ENCODE data around the gene PROSER2.

PROSER2 gene

GRCh38 chr10:11869743-11870460 lies 46.7 kb downstream of the PROSER2 start:
- DNase-seq, result peak; percentile 7

DNA sequence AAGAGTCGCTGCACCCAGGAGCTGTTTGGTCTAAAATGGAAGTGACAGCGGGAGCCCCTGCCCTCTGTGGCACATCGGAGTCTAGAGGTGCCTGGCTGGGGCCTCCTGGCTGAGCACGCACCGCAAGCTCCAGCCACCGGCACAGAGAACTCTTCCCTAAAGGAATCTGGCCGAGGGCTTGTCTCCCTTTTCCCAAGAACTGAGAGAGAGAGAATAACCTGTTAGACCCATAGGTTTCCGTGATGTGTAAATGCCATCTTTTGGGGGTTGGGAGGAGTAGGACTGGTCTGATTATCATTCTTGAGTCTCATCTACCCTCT lies 47.3 kb downstream of the PROSER2 start:
- DNase-seq, result no peak

- DNase-seq, result no peak
Measured at GRCh38 chr10:11870900-11871400, 47.8 kb downstream of the PROSER2 start.

- DNase-seq, result no peak
Measured at GRCh38 chr10:11871466-11871865, 48.3 kb downstream of the PROSER2 start.

- peak; percentile 43 for DNase-seq
Measured at GRCh38 chr10:11874568-11875493, 51.7 kb downstream of the PROSER2 start.

DNA sequence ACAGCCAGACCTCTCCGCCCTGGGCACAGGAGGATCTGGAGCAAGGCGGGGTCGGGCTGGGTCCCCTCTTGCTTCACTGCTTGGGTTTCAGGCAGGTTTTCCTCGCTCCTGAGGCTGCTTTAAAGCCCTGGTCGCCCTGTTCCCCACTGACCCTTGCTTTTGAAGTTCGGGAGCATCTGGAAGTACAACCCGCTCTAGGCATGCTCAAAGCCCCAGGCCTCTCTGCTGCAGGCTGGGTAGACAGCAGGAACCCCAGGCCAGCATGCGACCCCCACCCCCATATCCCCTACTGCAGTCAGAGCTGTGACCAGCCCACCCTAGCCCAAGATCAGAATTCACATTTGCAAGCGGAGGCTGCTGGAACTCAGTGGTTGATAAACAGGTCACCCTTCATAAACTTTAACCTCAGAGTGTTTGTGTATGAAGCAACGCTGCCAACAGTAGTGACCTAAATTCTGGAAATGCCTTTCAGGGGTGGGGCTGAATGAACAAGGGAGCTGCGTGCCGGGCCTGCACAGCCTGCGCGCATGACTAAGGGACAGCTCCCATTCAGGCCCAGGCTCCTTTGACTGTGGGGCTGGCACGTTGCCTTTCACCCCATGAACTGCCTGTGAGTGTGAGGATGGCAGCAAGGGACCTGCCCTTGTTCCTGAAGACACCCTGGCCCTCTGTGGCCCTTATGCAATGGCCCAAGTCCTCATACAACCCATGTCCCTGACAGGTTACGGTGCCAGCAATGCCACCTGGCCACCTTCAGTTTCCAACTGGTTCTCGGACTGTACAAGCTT lies 52.5 kb downstream of the PROSER2 start:
- peak; percentile 86 for DNase-seq

GRCh38 chr10:11876324-11876723 lies 53.2 kb downstream of the PROSER2 start:
- DNase-seq, result no peak

DNA sequence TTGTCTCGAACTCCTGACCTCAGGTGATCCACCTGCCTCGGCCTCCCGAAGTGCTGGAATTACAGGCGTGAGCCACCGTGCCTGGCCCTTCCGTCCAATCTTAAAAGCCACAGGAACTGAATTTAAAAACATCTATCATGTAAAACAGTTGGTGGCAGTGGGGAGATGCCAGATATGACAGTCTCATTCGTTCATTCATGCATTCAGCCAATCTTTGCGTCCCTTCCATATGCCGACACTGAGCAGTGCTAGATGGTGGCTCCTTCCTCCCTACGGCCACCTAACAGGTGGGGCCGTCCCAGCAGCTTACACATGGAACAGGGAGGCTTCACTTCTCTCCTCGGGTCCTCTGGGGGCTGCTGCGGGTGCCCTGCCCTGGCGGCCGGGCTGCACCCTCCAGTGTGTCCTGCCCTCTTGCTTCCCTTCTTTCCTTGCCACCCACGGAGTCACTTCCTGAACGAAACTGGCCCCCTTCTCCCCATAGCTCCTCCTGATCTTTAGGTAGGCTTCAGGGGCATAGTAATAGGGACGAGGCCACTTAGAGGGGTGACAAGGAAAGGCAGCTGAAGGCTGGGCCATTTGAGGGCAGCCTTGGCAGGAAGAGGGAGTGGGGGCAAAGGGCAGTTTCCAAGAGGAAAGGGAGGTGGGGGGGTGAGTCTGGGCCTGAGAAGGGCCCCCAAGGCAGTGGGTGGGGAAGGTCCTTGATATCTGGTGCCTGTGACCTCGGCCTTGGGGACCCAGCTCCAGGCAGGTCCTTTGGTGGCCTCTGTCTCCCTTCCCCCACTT lies 53.8 kb downstream of the PROSER2 start:
- no peak for DNase-seq

- no peak for DNase-seq
Measured at GRCh38 chr10:11877591-11877905, 54.4 kb downstream of the PROSER2 start.

DNA sequence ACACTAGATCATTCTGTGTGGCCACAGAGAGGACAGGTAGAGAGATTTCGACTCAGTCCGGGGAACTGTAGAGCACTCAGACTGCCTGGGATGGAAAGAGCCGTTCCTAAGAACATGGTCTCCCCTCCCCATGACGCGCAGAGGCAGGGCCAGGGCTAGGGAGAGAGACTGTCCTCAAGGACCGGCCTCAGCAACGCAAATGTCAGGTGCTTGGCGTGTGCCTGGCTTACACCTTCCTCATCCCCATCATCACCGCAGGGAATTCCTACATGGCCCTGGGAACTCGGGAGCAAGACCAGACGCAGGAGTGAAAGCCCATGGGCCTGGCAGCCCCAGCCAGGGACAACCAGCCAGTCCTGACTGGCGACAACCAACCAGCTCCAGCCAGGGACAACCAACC lies 55.6 kb downstream of the PROSER2 start:
- no peak for DNase-seq

GRCh38 chr10:11879387-11880094 lies 56.4 kb downstream of the PROSER2 start:
- DNase-seq, result no peak

GRCh38 chr10:11880151-11881029 lies 57.2 kb downstream of the PROSER2 start:
- no peak for DNase-seq

DNA sequence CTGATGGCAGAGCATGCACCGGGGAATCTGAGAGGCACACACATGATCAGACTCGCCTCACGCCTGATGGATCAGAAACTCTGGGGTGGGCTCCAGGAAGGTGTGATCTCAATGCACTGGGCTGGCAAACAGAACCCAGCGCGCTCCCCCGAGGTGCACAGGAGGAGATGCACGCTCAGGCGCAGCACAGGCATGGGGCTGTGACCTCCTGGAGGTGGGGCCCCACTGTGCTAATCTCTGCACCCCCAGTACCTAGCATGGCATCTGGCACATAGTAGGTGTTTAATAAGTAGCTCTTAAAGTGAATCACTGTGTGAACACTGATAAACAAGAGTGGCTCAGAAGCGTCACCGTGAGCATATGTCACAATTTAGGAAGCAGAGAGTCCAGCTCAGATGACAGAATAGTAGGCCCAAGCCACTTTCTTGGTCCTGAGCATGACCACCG lies 57.9 kb downstream of the PROSER2 start:
- DNase-seq, result no peak

GRCh38 chr10:11881477-11882417 lies 58.6 kb downstream of the PROSER2 start:
- DNase-seq, result no peak

GRCh38 chr10:11882646-11883375 lies 59.7 kb downstream of the PROSER2 start:
- DNase-seq, result no peak

GRCh38 chr10:11884706-11885423 lies 61.7 kb downstream of the PROSER2 start:
- no peak for DNase-seq

GRCh38 chr10:11885437-11886137 lies 62.4 kb downstream of the PROSER2 start:
- DNase-seq, result no peak
